Adrenal gland (tissue), 12 donors: Measurements from ENCODE around the gene GAMT. TPM values are rescaled to one million over a fixed set of nuclear protein-coding genes. Genes with fewer than 3 reads are reported as not detected.

Source experiments
- DNase-seq, 7 donors: peaks; one replicate each; pipeline ENCODE4 v3.0.0-alpha.2; 2019 to 2020
- H3K27ac ChIP-seq, 5 donors: fragments of 200-600 bp; sonication (generic) in 4 of 5; 1 replicate in 3 of 5; 2 replicates in 2 of 5; pipeline versions ENCODE4 v1.5.1 to v1.8.0; 2016 to 2020; ENCODE audit warnings: mild to moderate bottlenecking in 1 of 5
- H3K27me3 ChIP-seq: fragments of 200-600 bp; 2 replicates; pipeline ENCODE4 v1.8.0; 2021
- H3K36me3 ChIP-seq, 2 donors: fragments of 200-600 bp; replicated peaks in 1 of 2; 1 replicate in 1 of 2; 2 replicates in 1 of 2; pipeline versions ENCODE4 v1.5.1 to v1.8.0; 2018 to 2022
- H3K4me1 ChIP-seq, 2 donors: fragments of 200-600 bp; replicated peaks in 1 of 2; 1 replicate in 1 of 2; 2 replicates in 1 of 2; pipeline versions ENCODE4 v1.5.1 to v1.8.0; 2018 to 2021
- H3K4me3 ChIP-seq, 4 donors: fragments of 200-600 bp; sonication (generic) in 3 of 4; one replicate each; pipeline ENCODE4 v1.5.1; 2016 to 2018
- H3K9me3 ChIP-seq, 3 donors: fragments of 200-600 bp; sonication (generic) in 1 of 3; replicated peaks in 1 of 3; 1 replicate in 2 of 3; 2 replicates in 1 of 3; pipeline versions ENCODE4 v1.5.1 to v1.8.0; 2016 to 2021
- POLR2A ChIP-seq, 2 donors: fragments of 450-650 bp; IDR thresholded peaks; one replicate each; pipeline ENCODE4 v1.6.1; 2017; ENCODE audit warnings: antibody characterized with exemption in 2 of 2, mild to moderate bottlenecking in 2 of 2, moderate library complexity in 1 of 2
- WGBS, 4 donors: extraction: QIAGEN DNeasy Blood & Tissue Kit in 2 of 4; methylation state at CpG; one replicate each; pipeline versions ENCODE4 v1.1.5 to v1.1.7; 2013 to 2017; 5-methylcytosine and 5-hydroxymethylcytosine counted together
- intact Hi-C, 2 donors: fragments of 100-400 bp; cut with DNase I; formaldehyde crosslinking; loops; one replicate each; pipeline versions ENCODE4 v1.14.1 to v1.15.0; 2022 to 2023
- polyA plus RNA-seq, 3 donors: library from polyadenylated mRNA; stranded (reverse); fragments of 200-250 nt in 2 of 3; fragments of 350-450 nt in 1 of 3; fragmentation: Illumina TruSeq in 1 of 3; extraction: RNeasy Lipid Tissue Mini Kit (QIAGEN cat#74804) in 1 of 3; gene quantifications; one replicate each; pipeline ENCODE4 v1.2.3, GENCODE V29; 2013 to 2014
- total RNA-seq, 9 donors: library from RNA; depleted of rRNA in 4 of 9; stranded (reverse); fragments of >200 nt in 4 of 9; fragments of 120-200 nt in 1 of 9; fragmentation: NEBNext Ultra II Directional in 1 of 9; extraction: Animal tissue kit (Norgen Biotek cat#: 25700) in 1 of 9; gene quantifications; one replicate each; pipeline versions ENCODE4 v1.1.0 to v1.2.4, GENCODE V29; 2013 to 2023
- TF ChIP-seq, protein P1 (sequence below), 6 experiments: fragments of 450-650 bp in 4 of 6; fragments of 200-600 bp in 2 of 6; sonication (generic) in 1 of 6; IDR thresholded peaks; 1 replicate in 5 of 6; 2 replicates in 1 of 6; pipeline versions ENCODE4 v1.5.1 to v1.8.0; 2016 to 2021; ENCODE audit warnings: antibody characterized with exemption in 6 of 6, mild to moderate bottlenecking in 2 of 6, moderate library complexity in 1 of 6
- donor health status: healthy with polysubstance abuse.
- donor health status: Bipolar disorder and iron deficiency.
- donor health status: DM: yes; HTN: yes; CAD: no.
- donor health status: DM: no; HTN: no; CAD: no.
- donor health status: DM: no; HTN: no; CAD: no.
- donor health status: DM: yes; HTN: yes; CAD: no.

The GAMT gene
- total and polyA plus RNA-seq, 12 donors: 7.4 to 96.9 (median 36.3) TPM

DNA sequence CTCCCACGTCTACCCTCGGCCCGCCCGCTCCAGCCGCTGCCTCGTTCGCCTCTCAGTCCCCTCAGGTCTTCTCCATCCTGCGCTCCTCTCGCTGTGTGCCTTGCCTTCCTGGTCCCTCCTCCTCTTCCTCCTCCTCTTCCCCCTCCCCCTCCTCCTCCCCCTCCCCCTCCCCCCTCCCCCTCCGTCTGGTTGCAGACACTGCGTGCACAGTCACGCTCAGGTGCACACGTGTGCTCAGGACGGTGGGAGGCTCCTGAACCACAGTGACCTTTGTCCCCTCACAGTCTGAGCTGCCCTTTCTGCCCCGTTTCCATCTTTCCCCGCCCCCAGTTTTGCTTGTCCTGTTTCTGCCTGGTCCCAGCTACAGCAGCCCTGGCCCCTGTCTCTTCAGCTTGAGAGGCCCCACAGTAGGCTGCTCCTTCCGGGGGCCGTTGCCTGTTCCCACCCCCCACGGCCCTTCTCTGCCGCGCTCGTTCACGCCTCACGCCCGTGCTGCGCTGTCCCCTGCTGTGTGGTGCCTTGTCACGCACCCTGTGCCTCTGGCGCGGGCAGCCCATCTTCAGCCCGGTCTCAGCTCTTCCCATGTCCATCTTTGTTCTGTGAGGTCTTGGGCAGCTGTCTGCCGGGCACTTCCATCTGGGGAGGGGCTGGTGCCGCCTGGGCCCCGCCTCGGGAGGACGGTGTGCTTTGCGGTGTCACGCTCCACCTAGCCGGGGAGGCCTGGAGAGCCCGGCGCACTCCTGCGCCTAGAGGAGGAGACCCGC is 23.0 kb upstream of the GAMT start:
- no peak for DNase-seq
- Histone ChIP-seq H3K27me3 (no peaks in the 10 kb centered on the region), H3K4me3 (no peak overlapping the region), H3K4me1 (peaks cover 8 to 35% of the 10 kb centered on the region in 2 donors), H3K27ac (peak overlapping the region in 2 of 5 donors; percentile 55 to 68), H3K9me3 (no peaks in the 10 kb centered on the region), H3K36me3 (peaks cover 0 to 73% of the 10 kb centered on the region in 2 donors)
- no peak for TF ChIP-seq POLR2A (IDR thresholded peaks at IDR 0.05)
- TF ChIP-seq, protein P1, sequence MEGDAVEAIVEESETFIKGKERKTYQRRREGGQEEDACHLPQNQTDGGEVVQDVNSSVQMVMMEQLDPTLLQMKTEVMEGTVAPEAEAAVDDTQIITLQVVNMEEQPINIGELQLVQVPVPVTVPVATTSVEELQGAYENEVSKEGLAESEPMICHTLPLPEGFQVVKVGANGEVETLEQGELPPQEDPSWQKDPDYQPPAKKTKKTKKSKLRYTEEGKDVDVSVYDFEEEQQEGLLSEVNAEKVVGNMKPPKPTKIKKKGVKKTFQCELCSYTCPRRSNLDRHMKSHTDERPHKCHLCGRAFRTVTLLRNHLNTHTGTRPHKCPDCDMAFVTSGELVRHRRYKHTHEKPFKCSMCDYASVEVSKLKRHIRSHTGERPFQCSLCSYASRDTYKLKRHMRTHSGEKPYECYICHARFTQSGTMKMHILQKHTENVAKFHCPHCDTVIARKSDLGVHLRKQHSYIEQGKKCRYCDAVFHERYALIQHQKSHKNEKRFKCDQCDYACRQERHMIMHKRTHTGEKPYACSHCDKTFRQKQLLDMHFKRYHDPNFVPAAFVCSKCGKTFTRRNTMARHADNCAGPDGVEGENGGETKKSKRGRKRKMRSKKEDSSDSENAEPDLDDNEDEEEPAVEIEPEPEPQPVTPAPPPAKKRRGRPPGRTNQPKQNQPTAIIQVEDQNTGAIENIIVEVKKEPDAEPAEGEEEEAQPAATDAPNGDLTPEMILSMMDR (IDR thresholded peaks at IDR 0.05): no peak
- intact Hi-C loops: no loop called here
- 82 to 87% (median 84%) methylated on average over 34 to 41 of the region's 42 CpGs for WGBS, 4 donors

DNA sequence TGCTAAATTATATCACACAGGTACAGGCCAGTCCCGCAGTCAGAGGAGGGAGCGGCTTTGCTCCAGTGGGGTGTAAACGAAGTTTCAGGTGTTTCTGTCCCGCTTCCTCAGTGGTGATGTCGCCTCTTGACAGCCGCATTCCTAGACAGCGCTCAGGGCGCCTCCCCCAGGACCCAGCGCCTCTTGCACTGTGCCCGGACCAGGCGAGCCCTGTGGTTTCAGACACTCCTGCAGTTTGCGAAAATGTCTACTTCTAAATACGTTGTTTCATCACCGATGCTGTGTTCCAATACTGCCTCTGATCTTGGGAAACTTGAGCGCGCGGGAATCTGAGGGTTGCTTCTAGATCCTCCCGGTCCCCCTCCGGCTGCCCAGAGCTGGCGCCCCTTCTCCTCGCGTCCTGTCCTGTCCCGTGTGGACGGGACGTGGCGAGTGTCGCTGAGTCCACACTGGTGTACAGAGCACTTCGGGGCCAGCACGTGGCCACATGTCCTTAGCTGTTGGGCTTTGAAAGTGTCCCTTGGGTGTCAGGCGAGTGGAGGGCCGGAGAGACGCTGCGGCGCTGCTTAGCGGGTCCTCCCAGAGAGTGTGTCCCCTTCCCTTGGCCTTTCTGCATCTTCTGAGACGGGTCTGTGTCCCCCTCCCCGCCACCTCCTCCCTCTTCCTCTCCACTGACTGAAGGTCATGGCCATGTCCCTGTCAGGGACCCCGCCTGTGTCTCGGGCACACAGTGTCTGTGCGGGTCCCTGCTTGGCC is 22.3 kb upstream of the GAMT start:
- TF ChIP-seq POLR2A (IDR thresholded peaks at IDR 0.05): no peak
- TF ChIP-seq, protein P1 (IDR thresholded peaks at IDR 0.05): no peak
- 84 to 89% (median 87%) methylated on average over 27 to 40 of the region's 40 CpGs for WGBS, 4 donors
- H3K27ac ChIP-seq: peak overlapping the region in 1 of 5 donors; percentile 55
- DNase-seq: no peak
- peaks cover 0 to 73% of the 10 kb centered on the region in 2 donors for H3K36me3 ChIP-seq
- H3K27me3 ChIP-seq: no peaks in the 10 kb centered on the region
- H3K4me1 ChIP-seq: peaks cover under 1 to 29% of the 10 kb centered on the region in 2 donors
- H3K9me3 ChIP-seq: no peaks in the 10 kb centered on the region
- intact Hi-C loops: no loop called here
- H3K4me3 ChIP-seq: no peak overlapping the region

DNA sequence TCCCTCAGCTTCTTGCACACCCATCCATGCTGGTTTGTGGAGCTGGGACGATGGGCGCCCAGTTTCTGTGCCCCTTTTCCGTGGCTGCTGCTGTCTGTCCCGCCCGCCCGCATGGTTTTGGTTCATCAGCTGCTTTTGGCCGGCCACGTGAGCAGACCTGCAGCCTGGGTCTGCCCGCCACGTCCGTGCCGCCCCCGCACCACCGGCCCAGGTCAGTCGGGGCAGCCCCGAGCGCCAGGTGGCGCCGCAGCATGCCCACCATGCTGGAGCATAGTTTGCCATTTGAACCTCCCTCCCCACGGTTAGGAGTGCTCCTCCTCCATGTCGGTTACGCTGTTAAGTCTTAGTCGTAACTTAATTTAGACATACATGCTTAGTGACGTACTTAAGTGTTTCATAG is 21.6 kb upstream of the GAMT start:
- DNase-seq: no peak
- Histone ChIP-seq H3K4me3 (no peak overlapping the region), H3K4me1 (peaks cover 0 to 35% of the 10 kb centered on the region in 2 donors), H3K27ac (peak overlapping the region; percentile 50 to 86 (median 65)), H3K36me3 (peaks cover 0 to 67% of the 10 kb centered on the region in 2 donors), H3K9me3 (no peaks in the 10 kb centered on the region), H3K27me3 (no peaks in the 10 kb centered on the region)
- intact Hi-C loops: no loop called here
- 86 to 93% (median 89%) methylated on average over 10 to 24 of the region's 24 CpGs for WGBS, 4 donors
- no peak for TF ChIP-seq POLR2A (IDR thresholded peaks at IDR 0.05)
- TF ChIP-seq, protein P1 (IDR thresholded peaks at IDR 0.05): no peak

DNA sequence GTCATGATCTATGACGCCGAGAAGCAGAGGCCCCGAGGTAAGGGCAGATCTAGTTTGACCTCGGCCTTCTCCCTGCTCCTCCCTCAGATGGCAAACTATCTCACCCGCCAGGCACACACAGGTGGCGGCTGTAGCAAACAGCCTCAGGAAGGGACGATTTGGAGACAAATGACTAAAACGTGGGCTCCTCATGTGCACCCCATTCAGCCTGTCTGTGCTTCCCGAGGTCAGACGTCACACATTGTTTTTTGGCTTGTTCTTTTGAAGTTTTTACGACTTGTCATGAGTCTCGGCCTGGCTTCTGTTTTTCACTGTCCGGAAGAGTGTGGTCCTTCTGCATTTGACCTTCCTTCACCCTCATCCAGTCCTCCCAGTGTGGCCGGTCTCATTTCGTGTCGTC is 21.0 kb upstream of the GAMT start:
- peak in 4 of 7 donors; percentile 68 to 81 (median 75) for DNase-seq
- Histone ChIP-seq H3K9me3 (no peaks in the 10 kb centered on the region), H3K4me3 (no peak overlapping the region), H3K27ac (peak overlapping the region; percentile 50 to 86 (median 65)), H3K36me3 (peaks cover 0 to 66% of the 10 kb centered on the region in 2 donors), H3K4me1 (peaks cover under 1 to 41% of the 10 kb centered on the region in 2 donors), H3K27me3 (no peaks in the 10 kb centered on the region)
- intact Hi-C loops: no loop called here
- TF ChIP-seq POLR2A (IDR thresholded peaks at IDR 0.05): peak in 1 of 2 donors; percentile 22
- TF ChIP-seq, protein P1 (IDR thresholded peaks at IDR 0.05): no peak
- 33 to 38% (median 37%) methylated on average over 15 to 16 of the region's 16 CpGs for WGBS, 4 donors
